Naive thymus-derived CD8-positive, alpha-beta T cell (primary cell): ENCODE data around the gene TYRO3. TPM values are rescaled to one million over a fixed set of nuclear protein-coding genes. Genes with fewer than 3 reads are reported as not detected.
"Not testable (repeated sequence)": the region's sequence is repeated elsewhere in the genome, so short reads cannot be mapped to it uniquely, and the experiment has no call there.

Experiments
- ATAC-seq, 2 donors: fragments of 150-1000 bp; cut with Tn5 transposase in 1 of 2; sonication (Bioruptor Pico), chemical (Tn5 transposase) in 1 of 2; 1 replicate in 1 of 2; 2 replicates in 1 of 2; pipeline ENCODE4 v1.10.0; 2021; ENCODE audit warnings: mild to moderate bottlenecking in 2 of 2, moderate library complexity in 2 of 2
- POLR2A ChIA-PET: fragments of 350-600 bp; sonication (Branson Sonifier 250); formaldehyde crosslinking; loops from one replicate; lab custom pipeline; 2021; ENCODE audit warnings: antibody characterized with exemption; lab: Charles Lee
- DNase-seq, 10 donors: peaks; one replicate each; pipeline versions ENCODE4 v3.0.0 to v3.0.0-alpha.2; 2020 to 2022
- H3K27ac Mint-ChIP-seq, 10 donors: one replicate each; pipeline ENCODE4 v1.8.0; 2020 to 2022; ENCODE audit warnings: mild to moderate bottlenecking in 10 of 10, mixed read lengths in 10 of 10, moderate library complexity in 4 of 10, inconsistent platforms in 1 of 10
- H3K27me3 Mint-ChIP-seq, 5 donors: one replicate each; pipeline ENCODE4 v1.8.0; 2021 to 2022; ENCODE audit warnings: mixed read lengths in 5 of 5
- H3K36me3 Mint-ChIP-seq, 3 donors: one replicate each; pipeline ENCODE4 v1.8.0; 2020 to 2022; ENCODE audit warnings: mixed read lengths in 3 of 3, mild to moderate bottlenecking in 2 of 3, inconsistent platforms in 1 of 3
- H3K4me1 Mint-ChIP-seq, 4 donors: one replicate each; pipeline ENCODE4 v1.8.0; 2021 to 2022; ENCODE audit warnings: mixed read lengths in 4 of 4
- H3K4me3 Mint-ChIP-seq, 10 donors: one replicate each; pipeline ENCODE4 v1.8.0; 2020 to 2022; ENCODE audit warnings: mild to moderate bottlenecking in 10 of 10, mixed read lengths in 10 of 10, moderate library complexity in 6 of 10, inconsistent platforms in 1 of 10
- H3K9me3 Mint-ChIP-seq, 9 donors: one replicate each; pipeline ENCODE4 v1.8.0; 2020 to 2022; ENCODE audit warnings: mixed read lengths in 9 of 9, mild to moderate bottlenecking in 3 of 9, inconsistent platforms in 1 of 9, moderate library complexity in 1 of 9
- polyA plus RNA-seq, 3 donors: library from polyadenylated mRNA; unstranded; fragments of 300-500 nt; fragmentation: Illumina TruSeq; gene quantifications; one replicate each; pipeline ENCODE4 v1.2.3, GENCODE V29; 2021
- total RNA-seq, 8 experiments: library from RNA in 2 of 8; stranded (reverse) in 2 of 8; gene quantifications; one replicate each; pipeline ENCODE4 v1.2.3 and lab custom pipeline; 2021 to 2026

Gene TYRO3
- total and polyA plus RNA-seq, 5 experiments from 2014 or later: 0.05 TPM; not detected in 4

DNA sequence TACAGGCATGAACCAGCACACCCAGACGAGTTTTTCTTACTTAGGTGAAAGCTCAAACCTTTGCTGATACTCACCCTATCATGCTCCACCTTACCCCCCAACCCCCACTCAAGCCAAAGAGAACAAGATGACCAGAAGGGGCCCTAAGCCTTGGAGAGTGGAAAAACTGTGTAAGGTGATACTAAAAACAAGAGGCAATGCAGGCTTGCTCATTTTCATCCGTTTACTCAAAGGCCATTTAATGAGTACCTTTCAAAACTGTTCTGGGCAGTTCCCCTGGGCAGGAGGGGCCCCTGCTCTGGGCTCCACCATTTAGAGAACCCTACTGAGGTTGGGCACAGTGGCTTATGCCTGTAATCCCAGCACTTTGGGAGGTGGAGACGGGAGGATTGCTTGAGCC is 6.7 kb downstream of the TYRO3 start:
- no peaks in the 10 kb centered on the region for H3K9me3 Mint-ChIP-seq
- POLR2A ChIA-PET: no interaction called here
- H3K4me3 Mint-ChIP-seq: no peak overlapping the region
- H3K27ac Mint-ChIP-seq: no peak overlapping the region
- peaks cover 0 to 12% (median under 1%) of the 10 kb centered on the region in 5 donors for H3K27me3 Mint-ChIP-seq
- peaks cover 0 to under 1% (median 0%) of the 10 kb centered on the region in 4 donors for H3K4me1 Mint-ChIP-seq
- no peaks in the 10 kb centered on the region for H3K36me3 Mint-ChIP-seq
- ATAC-seq (no peak), DNase-seq (no peak)

DNA sequence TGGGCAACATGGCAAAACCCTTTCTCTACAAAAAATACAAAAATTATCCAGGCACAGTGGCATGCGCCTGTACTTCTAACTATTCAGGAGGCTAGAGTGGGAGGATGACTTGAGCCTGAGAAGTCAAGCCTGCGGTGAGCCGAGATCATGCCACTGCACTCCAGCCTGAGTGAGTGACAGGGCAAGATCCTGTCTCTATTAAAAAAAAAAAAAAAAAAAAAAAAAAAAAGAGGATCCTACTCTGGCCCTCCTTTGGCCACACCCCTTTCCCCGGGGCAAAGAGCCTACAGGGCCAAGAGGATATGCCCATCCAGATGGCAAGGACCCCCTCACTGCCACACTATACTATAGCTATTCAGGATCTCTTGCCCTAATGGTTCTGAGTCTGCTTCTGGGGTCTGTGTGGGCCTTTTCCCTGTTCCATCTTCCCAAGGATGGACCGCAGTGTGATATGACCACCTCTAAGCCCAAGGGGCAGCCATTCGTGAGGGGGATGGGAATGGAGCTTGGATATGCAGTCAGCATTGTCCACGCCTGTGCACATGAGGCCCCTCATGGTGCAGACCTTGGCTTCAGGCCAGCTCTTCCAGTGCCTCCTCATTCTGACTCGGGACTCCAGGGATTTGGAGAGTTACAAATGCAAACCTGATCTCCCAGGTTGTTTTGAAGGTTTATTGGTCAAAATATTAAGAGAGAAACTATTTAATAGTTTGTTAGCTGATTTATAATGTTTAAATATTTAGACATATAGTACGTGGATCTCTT is 7.3 kb downstream of the TYRO3 start:
- no peak overlapping the region for H3K27ac Mint-ChIP-seq
- H3K9me3 Mint-ChIP-seq: no peaks in the 10 kb centered on the region
- H3K4me3 Mint-ChIP-seq: no peak overlapping the region
- no peak for DNase-seq
- H3K4me1 Mint-ChIP-seq: no peaks in the 10 kb centered on the region
- peaks cover 0 to 8% (median 0%) of the 10 kb centered on the region in 5 donors for H3K27me3 Mint-ChIP-seq
- H3K36me3 Mint-ChIP-seq: no peaks in the 10 kb centered on the region
- POLR2A ChIA-PET: no interaction called here
- ATAC-seq: no peak

DNA sequence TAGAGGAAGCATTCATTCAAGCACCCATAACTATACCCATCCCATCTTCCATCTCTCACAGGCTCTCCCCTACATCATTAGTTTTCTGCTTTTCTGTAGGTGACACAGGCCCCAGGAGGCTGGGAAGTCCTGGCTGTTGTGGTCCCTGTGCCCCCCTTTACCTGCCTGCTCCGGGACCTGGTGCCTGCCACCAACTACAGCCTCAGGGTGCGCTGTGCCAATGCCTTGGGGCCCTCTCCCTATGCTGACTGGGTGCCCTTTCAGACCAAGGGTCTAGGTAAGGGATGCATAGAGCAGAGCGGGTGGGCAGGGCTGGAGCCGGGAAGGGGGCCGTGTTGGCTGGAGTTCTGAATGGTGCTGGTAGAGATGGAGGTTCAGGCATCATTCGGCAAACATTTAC is 8.2 kb downstream of the TYRO3 start:
- ATAC-seq: no peak
- DNase-seq: no peak
- POLR2A ChIA-PET: no interaction called here

DNA sequence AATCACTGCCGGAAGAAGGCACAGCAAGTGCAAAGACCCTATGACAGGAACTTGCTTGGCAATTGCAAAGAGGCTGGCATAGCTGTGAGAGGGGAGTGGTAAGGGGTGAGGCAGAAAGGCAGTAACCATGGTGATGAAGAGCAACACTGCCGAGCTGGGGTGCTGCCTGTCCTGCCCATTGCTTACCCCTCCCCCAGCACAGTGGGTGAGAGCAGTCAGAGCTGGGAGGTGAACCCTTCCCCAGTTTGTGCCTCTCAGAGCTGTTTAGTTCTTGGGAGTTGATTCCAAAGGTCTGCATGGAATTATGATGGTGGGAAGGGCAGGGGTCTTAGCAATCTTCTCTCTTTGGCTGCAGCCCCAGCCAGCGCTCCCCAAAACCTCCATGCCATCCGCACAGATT is 8.8 kb downstream of the TYRO3 start:
- Mint-ChIP-seq H3K4me3 (no peak overlapping the region), H3K27me3 (peaks cover 0 to 2% (median 0%) of the 10 kb centered on the region in 5 donors), H3K4me1 (no peaks in the 10 kb centered on the region), H3K9me3 (no peaks in the 10 kb centered on the region), H3K36me3 (no peaks in the 10 kb centered on the region), H3K27ac (no peak overlapping the region)
- ATAC-seq (peak in 1 of 2 donors; percentile 32), DNase-seq (no peak)
- POLR2A ChIA-PET: no interaction called here

More for the DNA sequence above, 8.2 kb downstream of the TYRO3 start:
- no peak overlapping the region for H3K4me3 Mint-ChIP-seq
- no peaks in the 10 kb centered on the region for H3K4me1 Mint-ChIP-seq
- H3K36me3 Mint-ChIP-seq: no peaks in the 10 kb centered on the region
- peaks cover 0 to 6% (median 0%) of the 10 kb centered on the region in 5 donors for H3K27me3 Mint-ChIP-seq
- peak overlapping the region in 1 of 10 donors; percentile 68 for H3K27ac Mint-ChIP-seq
- H3K9me3 Mint-ChIP-seq: no peaks in the 10 kb centered on the region

DNA sequence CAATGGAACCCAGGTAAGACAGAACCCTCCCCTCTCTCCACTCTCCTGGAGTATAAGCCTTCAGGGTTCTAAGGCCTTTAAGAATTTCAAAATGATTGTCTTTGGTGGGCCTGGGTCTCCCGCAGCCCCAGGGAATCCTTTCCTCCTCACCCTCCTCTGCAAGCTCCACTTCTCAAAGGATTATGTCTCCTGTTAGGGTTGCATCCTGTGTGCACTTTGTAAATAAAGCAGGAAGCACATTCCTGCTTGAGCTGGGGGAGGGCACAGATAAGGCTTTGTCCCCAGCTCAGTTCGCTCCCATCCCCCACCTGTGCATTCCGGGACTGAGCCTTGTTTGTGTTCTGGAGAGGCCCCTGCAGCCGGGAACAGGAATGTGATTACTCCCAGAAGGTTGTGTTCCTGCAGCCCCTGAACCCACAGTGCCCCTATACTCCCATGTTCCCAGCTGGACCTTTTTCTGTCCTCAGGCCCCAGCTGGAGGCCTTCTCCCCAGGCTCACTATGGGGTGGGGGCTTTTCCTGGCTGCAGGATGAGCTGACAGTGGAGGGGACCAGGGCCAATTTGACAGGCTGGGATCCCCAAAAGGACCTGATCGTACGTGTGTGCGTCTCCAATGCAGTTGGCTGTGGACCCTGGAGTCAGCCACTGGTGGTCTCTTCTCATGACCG is 9.5 kb downstream of the TYRO3 start:
- DNase-seq (no peak), ATAC-seq (no peak)
- no peak overlapping the region for H3K27ac Mint-ChIP-seq
- H3K9me3 Mint-ChIP-seq: no peaks in the 10 kb centered on the region
- POLR2A ChIA-PET: no interaction called here
- no peaks in the 10 kb centered on the region for H3K4me1 Mint-ChIP-seq
- H3K27me3 Mint-ChIP-seq: peaks cover 0 to 3% (median 0%) of the 10 kb centered on the region in 5 donors
- no peaks in the 10 kb centered on the region for H3K36me3 Mint-ChIP-seq
- no peak overlapping the region for H3K4me3 Mint-ChIP-seq

DNA sequence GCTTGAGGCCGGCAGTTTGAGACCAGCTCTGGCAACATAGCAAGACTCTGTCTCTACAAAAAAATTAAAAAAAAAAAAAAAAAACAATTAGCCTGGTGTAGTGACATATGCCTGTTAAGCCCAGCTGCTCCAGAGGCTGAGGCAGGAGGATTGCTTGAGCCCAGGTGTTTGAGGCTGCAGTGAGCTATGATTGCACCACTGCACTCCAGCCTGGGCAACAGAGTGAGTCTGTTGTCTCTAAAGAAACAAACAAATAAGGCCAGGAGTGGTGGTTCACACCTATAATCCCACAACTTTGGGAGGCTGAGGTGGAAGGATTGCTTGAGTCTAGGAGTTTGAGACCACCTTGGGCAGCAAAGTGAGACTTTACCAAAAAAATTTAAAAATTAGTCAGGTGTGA is 10.2 kb downstream of the TYRO3 start:
- ATAC-seq, H3K36me3 Mint-ChIP-seq, H3K27ac Mint-ChIP-seq, DNase-seq, H3K4me3 Mint-ChIP-seq, H3K4me1 Mint-ChIP-seq, H3K9me3 Mint-ChIP-seq, POLR2A ChIA-PET, H3K27me3 Mint-ChIP-seq: not testable (repeated sequence)

DNA sequence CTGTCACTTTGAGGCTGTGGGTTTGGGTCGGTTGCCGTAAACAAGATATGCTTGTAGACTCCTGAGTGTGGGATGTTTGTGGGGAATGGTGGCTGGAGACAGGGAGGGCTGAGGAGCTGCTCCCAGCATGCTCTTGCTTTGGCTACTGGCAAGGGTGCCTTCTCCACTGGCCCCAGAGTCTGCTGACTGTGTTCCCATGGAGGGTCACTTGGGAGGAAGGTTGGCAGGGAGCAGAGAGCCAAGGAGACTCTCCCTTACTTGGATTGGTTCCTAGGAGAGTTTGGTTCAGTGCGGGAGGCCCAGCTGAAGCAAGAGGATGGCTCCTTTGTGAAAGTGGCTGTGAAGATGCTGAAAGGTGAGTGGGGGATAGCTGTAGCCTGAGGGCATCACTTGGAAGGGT is 11.8 kb downstream of the TYRO3 start:
- H3K9me3 Mint-ChIP-seq: no peaks in the 10 kb centered on the region
- ATAC-seq (no peak), DNase-seq (no peak)
- no peak overlapping the region for H3K27ac Mint-ChIP-seq
- no peaks in the 10 kb centered on the region for H3K36me3 Mint-ChIP-seq
- no peaks in the 10 kb centered on the region for H3K4me1 Mint-ChIP-seq
- peaks cover 0 to 2% (median 0%) of the 10 kb centered on the region in 5 donors for H3K27me3 Mint-ChIP-seq
- POLR2A ChIA-PET: no interaction called here
- no peak overlapping the region for H3K4me3 Mint-ChIP-seq

DNA sequence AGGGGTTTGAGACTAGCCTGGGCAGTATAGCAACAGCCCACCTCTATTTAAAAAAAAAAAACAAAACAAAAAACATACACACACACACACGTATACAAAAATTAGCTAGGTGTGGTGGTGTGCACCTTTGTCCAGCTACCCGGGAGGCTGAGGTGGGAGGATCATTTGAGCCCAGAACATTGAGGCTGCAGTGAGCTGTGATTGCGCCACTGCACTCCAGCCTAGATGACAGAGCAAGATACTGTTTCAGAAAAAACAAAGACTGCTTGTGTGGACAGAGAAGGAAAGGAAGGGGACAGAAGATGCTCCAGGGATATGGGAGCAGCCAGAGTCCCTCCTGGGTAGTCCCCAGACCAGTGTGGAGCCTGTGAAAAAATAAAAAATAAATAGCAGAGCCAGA is 12.9 kb downstream of the TYRO3 start:
- DNase-seq: no peak
- ATAC-seq: no peak
- Mint-ChIP-seq H3K36me3 (no peaks in the 10 kb centered on the region), H3K27ac (no peak overlapping the region), H3K4me3 (no peak overlapping the region), H3K27me3 (peaks cover 0 to 2% (median 0%) of the 10 kb centered on the region in 5 donors), H3K4me1 (no peaks in the 10 kb centered on the region), H3K9me3 (no peaks in the 10 kb centered on the region)
- POLR2A ChIA-PET: no interaction called here

DNA sequence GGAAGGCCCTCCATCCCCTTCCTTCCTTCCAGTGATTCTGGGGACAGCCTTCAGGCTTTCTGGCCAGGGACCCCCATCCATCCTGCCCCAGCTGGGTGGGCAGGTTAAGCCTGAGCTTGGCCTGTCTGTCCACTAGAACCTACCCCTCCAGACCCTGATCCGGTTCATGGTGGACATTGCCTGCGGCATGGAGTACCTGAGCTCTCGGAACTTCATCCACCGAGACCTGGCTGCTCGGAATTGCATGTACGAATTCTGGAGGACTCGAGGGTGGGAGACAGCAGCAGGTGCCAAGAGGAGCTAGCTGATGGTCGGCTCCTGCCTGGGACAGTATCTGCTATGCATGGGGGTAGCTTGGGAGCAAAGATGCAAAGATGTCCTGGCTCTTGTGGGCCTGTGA is 13.9 kb downstream of the TYRO3 start:
- Mint-ChIP-seq H3K27me3 (peaks cover 0 to 2% (median 0%) of the 10 kb centered on the region in 5 donors), H3K36me3 (no peaks in the 10 kb centered on the region), H3K4me1 (no peaks in the 10 kb centered on the region), H3K9me3 (no peaks in the 10 kb centered on the region), H3K27ac (no peak overlapping the region), H3K4me3 (no peak overlapping the region)
- DNase-seq (no peak), ATAC-seq (no peak)
- POLR2A ChIA-PET: no interaction called here

DNA sequence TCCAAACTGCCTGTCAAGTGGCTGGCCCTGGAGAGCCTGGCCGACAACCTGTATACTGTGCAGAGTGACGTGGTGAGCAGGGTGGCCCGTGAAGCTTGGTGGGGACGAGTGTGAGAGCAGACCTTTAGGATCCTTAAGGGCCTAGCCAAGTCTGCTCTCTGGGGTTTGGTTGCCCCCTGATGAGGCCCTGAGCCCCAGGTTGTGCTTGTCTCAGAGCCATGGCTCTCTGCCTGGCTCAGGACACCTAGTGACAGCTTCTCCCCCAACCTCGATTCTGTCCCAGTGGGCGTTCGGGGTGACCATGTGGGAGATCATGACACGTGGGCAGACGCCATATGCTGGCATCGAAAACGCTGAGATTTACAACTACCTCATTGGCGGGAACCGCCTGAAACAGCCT is 14.4 kb downstream of the TYRO3 start:
- H3K27ac Mint-ChIP-seq: no peak overlapping the region
- ATAC-seq: no peak

DNA sequence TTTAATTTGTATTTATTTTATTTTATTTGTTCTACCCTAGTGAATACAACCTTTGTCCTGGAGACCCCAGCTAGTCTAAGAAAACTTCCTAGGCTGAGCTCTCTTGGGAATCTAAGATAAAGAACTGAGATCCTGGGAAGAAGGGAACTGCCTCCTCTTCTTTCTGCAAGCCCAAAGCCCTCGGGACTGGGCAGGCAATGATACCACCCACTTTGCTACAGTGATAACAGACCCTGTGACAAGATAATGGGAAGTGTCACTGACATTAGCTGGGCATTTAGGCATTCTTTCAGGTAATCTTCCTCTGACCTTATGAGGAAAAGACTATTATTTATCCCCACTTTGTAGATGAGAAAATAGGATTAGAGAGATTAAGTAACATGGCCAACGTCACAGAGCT is 15.1 kb downstream of the TYRO3 start:
- no peak for ATAC-seq
- Mint-ChIP-seq H3K4me3 (no peak overlapping the region), H3K36me3 (no peaks in the 10 kb centered on the region), H3K27me3 (peaks cover 0 to 10% (median 0%) of the 10 kb centered on the region in 5 donors), H3K9me3 (no peaks in the 10 kb centered on the region), H3K27ac (peak overlapping the region in 1 of 10 donors; percentile 39), H3K4me1 (no peaks in the 10 kb centered on the region)
- POLR2A ChIA-PET: no interaction called here
- no peak for DNase-seq

More for the DNA sequence above, 14.4 kb downstream of the TYRO3 start:
- H3K27me3 Mint-ChIP-seq: peaks cover 0 to 3% (median 0%) of the 10 kb centered on the region in 5 donors
- DNase-seq: no peak
- no peak overlapping the region for H3K4me3 Mint-ChIP-seq
- no peaks in the 10 kb centered on the region for H3K9me3 Mint-ChIP-seq
- no peaks in the 10 kb centered on the region for H3K4me1 Mint-ChIP-seq
- no peaks in the 10 kb centered on the region for H3K36me3 Mint-ChIP-seq
- POLR2A ChIA-PET: no interaction called here

DNA sequence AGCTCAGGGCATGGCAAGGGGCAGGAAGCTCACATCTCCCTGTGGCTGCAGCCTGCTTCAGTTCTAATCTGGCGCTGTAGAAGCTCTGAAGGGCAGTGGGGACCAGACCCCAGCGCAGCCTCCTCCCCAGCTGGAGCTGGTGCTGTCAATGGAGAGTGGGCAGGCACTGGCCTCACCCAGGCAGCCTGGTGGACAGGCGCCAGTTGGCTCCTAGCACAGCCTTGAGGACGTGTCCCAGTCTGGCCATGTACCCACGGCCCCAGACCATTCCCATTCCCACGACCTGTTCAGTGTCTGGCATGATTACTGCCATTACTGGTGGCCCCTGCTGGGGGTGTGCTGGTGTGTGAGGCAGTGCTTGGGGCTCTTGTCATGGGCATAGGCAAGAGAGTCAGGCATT is 16.3 kb downstream of the TYRO3 start:
- DNase-seq (no peak), ATAC-seq (no peak)
- Mint-ChIP-seq H3K4me1 (no peaks in the 10 kb centered on the region), H3K9me3 (no peaks in the 10 kb centered on the region), H3K36me3 (no peaks in the 10 kb centered on the region), H3K4me3 (no peak overlapping the region), H3K27ac (no peak overlapping the region), H3K27me3 (peaks cover 0 to 12% (median 0%) of the 10 kb centered on the region in 5 donors)
- POLR2A ChIA-PET: no interaction called here

DNA sequence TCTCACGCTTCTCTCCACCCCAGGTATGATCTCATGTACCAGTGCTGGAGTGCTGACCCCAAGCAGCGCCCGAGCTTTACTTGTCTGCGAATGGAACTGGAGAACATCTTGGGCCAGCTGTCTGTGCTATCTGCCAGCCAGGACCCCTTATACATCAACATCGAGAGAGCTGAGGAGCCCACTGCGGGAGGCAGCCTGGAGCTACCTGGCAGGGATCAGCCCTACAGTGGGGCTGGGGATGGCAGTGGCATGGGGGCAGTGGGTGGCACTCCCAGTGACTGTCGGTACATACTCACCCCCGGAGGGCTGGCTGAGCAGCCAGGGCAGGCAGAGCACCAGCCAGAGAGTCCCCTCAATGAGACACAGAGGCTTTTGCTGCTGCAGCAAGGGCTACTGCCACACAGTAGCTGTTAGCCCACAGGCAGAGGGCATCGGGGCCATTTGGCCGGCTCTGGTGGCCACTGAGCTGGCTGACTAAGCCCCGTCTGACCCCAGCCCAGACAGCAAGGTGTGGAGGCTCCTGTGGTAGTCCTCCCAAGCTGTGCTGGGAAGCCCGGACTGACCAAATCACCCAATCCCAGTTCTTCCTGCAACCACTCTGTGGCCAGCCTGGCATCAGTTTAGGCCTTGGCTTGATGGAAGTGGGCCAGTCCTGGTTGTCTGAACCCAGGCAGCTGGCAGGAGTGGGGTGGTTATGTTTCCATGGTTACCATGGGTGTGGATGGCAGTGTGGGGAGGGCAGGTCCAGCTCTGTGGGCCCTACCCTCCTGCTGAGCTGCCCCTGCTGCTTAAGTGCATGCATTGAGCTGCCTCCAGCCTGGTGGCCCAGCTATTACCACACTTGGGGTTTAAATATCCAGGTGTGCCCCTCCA is 19.1 kb downstream of the TYRO3 start:
- peaks cover under 1 to 23% (median 4%) of the 10 kb centered on the region in 5 donors for H3K27me3 Mint-ChIP-seq
- H3K4me1 Mint-ChIP-seq: no peaks in the 10 kb centered on the region
- no peak for ATAC-seq
- no peak for DNase-seq
- H3K4me3 Mint-ChIP-seq: no peak overlapping the region
- no peaks in the 10 kb centered on the region for H3K9me3 Mint-ChIP-seq
- H3K36me3 Mint-ChIP-seq: no peaks in the 10 kb centered on the region
- H3K27ac Mint-ChIP-seq: no peak overlapping the region
- POLR2A ChIA-PET: interaction anchor here (0.6 kb wide), 1 partner anchor 225 kb away, joined by 4 read pairs; no protein-coding TSS in a partner anchor
